Effector CD8-positive, alpha-beta T cell (primary cell): Measurements from ENCODE around the gene MOB1A.
"Not testable (repeated sequence)": the region's sequence is repeated elsewhere in the genome, so short reads cannot be mapped to it uniquely, and the experiment has no call there.

Experiments
- DNase-seq: peaks from one replicate; lab custom pipeline; 2025; lab: John Stamatoyannopoulos, UW
- total RNA-seq, 4 experiments: gene quantifications; one replicate each; lab custom pipeline; 2026; lab: John Stamatoyannopoulos, UW

Gene MOB1A
- 310 to 374 (median 343) reads per million in 4 experiments for total RNA-seq

DNA sequence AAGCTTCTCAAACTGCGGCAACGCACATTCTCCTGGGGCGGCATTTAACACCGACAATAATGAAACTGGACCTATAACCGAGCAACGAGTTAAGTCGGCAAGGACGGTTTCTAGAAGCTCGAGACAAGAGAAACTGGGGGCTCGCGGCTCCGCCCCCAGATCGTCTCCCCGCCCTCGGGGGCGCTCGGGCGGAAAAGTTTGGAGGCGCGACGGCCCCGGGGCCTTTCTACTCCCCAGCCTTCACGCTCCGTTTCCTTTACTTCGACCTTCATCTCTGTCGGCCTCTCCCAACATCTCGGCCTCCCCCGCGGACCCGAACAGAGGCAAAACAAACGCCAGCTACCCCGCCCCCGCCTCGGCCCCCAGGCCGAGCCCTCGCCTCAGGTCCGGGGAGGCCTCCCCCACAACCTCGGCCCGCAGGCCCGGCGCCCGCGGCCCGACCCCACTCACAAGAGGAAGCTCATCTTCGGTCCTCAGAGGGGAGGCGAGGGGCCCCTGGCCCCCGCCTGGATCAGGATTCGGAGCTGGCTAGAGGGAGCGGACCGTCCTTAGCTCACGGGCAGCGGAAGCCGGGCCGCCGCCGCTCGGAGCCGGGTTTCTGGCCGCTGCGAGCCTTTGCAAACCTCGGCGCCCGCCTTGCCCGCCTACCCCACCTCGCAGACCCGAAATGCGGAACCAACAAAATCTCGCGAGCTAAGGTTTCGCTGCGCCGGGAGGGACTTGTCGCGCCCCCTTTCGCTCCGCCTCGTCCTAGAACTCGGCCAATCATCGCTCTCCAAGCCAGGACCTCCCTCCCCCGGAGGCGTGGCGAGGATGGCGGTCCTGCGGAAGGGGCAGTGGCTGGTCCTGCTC lies at the start of gene MOB1A:
TSS of gene MOB1A (minus strand) at position 669 of the 852 bp plus-strand sequence. CDS start at position 464, 205 bp downstream.
- DNase-seq = peak; percentile 95

DNA sequence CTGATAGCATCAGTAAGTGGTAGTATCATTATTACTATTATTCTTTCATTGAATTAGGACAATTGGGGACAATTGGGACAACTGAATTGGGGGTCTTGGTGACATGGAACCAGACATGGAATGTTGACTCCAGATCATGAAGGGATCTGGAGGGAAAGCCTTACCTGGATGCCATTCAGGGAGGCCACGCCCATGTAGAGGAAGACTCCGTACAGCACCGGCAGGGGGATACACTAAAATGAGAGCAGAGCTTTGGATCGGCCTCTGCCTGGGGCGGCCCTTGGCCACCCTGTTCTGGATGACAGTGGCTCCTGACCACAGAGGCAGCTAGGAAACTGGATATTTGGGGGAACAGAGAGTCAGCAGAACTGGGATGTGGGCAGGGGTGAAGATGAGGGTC lies 49.0 kb upstream of the MOB1A start:
- no peak for DNase-seq

DNA sequence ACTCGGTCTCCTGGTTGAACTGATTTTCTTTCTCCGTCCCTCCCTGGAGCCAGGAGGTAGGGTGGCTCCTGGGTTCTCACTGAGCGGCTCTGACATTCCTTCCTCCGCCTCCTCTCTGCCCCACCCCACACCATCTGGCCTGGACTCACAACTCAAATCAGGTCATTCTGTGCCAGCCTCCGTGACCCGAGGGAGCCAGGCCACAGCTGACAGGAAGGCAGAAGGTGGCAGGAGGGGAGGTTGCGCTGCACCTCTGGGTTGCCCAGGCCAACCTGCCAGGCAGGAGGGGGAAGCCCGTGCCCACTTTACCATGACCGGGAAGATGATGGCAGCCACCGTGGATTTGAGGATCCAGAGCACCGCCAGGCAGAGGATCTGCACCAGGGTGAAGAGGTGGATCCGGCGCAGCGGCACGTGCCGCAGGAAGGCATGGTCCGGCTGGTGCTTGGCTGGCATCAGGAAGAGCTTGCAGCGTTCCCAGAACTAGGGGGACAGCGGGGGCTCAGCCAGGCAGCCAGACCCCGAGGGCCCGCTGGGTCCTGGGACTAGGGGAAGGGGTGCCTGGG lies 48.1 kb upstream of the MOB1A start:
- no peak for DNase-seq

DNA sequence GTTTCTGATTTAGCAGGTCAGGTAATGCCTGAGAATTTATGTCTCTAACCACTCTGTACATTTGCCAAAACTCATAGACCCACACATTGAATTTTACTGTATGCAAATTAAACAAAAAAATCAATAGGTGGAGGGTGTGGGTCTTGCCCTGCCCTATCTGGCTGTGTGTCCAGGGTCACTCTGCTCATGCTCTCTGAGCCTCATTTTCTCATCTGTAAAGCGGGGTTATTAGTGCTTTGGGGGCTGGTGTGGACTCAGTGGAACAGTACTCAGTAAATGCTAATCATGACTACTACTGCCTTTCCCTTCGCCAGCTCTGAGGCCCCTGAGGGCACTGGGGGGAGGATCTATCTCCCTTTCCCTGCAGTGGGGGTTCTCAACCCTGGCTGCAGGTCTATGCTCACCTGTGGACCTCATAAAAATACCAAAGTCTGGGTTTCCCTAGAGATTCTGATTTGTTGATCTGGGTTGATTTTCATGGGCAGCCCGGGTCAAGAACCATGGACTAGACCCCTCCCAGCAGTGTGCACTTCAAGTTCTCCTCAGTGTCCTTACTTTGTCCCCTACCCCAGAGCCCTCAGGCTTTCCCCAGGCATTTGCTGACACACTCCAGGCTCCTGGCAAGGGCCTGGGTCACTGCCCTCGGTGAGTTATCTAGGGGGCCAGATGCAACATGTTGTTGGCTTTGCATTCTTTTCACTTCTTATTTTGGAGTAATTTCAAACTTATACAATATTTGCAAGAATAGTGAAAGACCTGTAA lies 47.2 kb upstream of the MOB1A start:
- DNase-seq = no peak

DNA sequence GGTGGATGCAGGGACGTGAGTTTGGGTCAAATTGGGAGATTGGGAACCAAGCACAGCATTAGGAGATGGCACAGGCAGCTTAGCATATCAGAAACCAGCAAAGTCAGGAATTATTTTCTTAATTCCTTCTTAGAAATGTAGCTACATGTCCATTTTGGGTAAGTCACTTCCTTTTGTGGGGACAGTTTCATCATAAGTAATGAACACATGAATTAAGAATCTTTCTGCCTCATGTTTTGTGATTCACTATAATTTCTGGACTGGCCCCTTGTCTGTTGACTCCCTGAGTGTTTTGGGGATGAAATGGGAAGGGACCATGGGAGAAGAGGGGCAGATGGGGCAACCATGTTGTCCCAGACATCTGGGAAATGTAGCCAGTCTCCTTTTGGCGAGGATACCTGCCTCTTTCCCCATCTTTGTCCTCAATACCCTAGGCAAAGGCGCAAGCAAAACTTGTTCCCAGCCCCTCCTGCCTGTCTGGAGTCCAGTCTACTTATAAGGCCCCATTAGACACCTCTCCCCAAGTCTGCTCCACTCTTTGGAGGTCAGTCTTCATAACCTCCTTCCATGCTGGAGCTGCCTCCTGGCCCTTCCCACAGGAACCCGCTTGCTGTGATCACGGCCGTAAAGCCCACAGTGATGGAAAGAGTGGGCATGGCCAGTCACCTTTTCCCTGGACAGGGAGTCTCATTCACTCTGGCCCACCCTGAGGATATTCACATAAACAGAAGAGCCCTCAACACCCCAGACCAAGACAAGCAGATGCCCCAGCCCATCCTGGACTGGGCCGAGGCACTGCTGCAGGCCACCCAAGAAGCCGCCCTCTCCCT lies 45.5 kb upstream of the MOB1A start:
- no peak for DNase-seq

DNA sequence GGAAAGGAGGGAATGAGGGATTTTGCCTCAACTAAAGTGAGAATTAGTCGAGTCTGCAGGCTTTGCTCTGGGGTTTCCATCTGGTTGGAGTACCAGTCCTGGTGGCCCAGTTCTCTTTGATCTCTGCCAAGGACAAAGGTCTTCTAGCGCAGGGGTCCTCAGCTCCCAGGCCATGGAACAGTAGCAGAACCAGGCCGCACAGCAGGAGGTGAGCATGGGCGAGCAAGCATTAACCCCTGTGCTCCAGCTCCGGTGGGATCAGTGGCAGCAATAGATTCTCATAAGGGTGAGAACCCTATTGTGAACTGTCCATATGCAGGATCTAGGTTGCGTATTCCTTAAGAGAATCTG lies 43.6 kb upstream of the MOB1A start:
- DNase-seq = no peak

DNA sequence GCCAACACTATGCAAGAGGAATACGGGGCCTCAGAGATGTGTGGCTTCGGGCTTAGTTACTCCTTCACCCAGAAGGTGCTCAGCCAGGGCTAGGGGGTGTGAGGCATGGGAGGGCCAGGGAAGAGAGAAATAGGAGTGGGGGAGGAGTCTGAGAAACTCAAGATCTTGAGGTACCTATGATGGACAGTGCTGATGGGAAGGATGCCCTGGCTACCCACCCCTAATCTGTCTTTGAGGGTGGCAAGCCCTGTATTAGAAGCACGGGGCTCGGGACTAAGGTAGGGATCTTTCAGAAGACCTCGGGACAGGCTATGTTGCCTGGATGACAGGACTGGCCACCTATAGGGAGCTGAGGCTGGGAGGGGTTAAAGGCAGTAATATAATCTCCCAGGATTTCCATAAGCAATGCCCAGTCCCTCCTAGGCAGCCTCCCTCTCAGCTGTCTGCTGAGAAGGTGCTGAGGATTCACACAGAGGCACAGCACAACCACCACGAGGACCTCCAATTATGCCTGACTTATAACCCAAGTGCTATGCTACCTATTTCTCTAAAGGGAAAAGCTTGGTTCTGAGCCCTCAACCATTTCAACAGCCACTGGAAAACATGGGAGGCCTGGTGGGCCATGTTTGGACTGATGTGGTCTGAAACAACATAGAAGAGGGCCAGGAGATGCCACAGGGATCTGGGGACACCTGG lies 43.1 kb upstream of the MOB1A start:
- no peak for DNase-seq

DNA sequence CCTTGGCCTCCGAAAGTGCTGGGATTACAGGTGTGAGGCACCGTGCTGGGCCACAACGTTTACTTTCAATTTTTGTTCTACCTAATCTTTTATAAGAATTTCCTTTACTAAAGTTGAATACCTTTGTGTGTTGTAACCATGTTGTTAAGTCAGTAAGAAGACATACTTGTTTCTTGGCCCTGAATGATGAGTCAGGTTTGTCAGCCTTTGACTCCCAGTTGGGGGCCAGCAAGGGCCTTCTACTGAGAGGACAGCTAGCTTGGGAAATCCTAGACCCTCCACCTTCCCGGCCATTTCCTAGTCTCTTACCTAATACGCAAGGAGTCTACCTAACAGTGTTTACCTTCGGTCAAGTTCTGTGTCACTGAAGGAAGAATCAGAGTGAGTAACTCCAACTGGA lies 42.4 kb upstream of the MOB1A start:
- no peak for DNase-seq

DNA sequence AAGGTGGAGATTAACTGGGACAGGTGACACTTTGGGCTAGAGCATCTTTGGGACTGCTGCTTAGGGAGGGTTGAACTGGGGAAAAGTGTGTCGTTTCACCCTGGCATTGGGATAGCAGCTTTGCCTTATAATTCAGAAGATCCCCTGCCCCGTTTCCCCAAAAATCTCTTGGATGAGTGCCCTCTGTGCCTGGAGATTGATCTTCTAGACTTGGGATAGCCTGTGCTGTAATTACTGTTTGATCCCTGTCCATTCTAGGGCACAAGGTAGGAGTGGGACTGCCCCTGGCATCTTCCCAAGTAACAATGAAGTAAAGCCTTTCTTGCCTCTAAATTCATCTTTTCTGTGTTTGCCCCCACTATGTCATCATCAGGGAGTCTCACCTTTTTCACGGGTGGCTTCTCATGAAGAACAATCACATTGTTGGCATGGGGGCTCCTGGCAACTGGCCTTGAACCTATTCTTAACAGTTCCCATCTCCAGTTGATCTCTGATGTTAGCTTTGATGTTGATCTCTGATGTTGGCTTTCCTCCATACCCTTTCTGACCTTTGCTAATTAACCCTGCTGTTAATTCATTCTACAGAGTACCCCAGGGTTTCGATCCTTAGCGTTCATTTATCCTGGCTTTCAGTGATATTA lies 41.3 kb upstream of the MOB1A start:
- no peak for DNase-seq

DNA sequence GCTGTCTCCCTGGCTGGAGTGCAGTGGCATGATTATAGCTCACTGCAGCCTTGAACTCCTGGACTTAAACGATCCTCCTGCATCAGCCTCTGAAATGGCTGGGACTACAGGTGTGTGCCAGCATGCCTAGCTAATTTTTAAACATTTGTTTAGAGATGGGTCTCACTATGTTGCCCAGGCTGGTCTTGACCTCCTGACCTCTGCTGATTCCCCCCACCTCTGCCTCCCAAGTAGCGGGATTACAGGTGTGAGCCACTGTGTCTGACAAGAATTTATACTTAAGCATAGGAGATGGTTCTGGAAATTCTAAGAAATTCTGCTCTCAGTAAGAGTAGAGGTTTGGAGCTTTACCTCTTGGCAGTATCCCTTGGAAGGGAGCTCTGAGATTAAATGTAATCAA lies 38.0 kb upstream of the MOB1A start:
- no peak for DNase-seq

DNA sequence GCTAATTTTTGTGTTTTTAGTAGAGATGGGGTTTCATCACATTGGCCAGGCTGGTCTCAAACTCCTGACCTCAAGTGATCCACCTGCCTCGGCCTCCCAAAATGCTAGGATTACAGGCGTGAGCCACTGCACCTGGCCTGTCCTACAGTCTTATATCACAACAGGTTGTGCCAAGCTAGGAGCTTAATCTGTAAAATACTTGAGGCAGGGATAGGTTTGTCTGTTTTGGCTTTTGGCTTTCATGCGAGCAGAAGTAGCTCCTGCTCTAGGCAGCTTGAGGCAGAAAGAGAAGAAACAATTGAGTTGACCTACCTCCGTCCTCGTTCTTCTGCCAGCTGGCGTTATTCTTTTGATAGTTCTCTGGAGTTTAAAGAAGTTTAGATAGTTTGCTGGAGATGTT lies 37.1 kb upstream of the MOB1A start:
- DNase-seq = not testable (repeated sequence)

DNA sequence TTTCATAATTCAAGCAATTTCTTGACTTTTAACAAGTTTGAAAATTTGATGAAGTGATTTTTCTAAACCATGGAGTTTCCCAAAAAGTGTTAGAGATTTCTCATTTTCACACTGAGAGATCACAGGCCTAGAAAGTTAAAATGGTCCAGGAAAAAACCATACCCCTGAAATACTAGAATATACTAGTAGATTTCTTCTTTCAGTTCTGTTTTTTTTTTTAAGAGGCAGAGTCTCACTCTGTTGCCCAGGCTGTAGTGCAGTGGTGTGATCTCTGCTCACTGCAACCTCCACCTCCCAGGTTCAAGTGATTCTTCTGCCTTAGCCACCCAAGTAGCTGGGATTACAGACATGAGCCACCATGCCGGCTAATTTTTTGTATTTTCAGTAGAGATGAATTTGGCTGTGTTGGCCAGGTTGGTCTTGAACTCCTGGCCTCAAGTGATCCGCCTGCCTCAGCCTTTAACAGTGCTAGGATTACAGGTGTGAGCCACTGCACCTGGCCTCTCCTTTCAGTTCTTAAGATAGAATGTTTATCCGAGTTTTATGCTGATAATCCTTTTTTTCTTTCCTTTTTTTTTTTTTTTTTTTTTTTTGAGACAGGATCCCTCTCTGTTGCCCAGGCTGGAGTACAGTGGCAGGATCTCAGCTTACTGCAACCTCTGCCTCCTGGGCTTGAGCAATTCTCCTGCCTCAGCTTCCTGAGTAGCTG lies 34.2 kb upstream of the MOB1A start:
- DNase-seq = no peak

DNA sequence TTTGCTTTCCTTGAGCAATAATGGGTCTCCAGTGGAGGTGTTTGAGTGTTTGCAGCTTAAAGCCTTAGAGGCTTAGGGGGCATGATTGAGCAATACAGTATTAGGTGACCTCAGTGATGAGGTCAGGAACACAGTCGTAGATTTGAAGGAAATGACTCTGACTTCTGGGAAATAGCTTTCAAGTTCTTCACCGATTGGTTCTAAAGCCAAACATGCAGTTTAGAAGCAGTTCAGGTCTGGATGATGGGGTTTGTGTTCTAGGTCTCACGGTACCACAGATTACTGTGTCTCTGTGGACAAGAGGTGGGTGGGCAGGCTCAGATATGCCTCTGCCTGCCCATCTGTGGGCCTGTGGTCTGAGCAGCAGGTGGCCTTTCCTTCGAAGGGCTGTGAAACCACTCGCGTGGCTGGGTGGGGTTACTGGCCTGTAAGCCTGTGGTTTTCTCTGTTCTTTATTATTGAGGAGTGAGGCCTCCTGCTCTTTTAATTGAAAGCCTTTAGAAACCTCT lies 27.6 kb upstream of the MOB1A start:
- DNase-seq = no peak

DNA sequence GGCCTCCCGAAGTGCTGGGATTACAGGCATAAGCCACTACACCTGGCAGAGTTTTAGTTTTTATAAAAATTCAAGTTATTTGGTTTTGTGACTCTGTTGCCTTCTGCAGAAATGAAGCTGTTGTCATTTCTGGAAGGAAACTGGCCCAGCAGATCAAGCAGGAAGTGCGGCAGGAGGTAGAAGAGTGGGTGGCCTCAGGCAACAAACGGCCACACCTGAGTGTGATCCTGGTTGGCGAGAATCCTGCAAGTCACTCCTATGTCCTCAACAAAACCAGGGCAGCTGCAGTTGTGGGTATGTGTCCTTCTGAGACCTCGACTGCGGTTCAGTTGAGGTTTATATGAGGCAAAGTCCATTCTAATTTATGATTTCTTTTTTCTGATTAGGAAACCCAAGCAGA lies 26.9 kb upstream of the MOB1A start:
- no peak for DNase-seq

DNA sequence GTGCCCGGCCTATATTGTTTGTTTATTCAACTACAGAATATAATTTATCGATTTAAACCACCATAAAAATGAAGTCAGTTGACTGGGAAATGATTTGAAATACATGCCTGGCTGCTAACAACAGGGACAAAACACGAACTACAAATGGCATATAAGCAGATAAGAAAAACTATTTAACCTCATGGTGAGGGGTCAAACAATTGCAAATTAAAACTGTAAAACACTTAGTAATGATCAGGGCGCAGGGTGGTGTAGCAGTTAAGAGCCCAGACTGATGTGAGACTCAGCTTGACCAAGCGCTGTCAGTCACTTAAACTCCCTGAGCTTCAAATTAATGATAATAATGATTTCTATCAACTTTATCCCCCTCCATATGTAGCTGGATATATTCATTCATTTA lies 26.4 kb upstream of the MOB1A start:
- no peak for DNase-seq

DNA sequence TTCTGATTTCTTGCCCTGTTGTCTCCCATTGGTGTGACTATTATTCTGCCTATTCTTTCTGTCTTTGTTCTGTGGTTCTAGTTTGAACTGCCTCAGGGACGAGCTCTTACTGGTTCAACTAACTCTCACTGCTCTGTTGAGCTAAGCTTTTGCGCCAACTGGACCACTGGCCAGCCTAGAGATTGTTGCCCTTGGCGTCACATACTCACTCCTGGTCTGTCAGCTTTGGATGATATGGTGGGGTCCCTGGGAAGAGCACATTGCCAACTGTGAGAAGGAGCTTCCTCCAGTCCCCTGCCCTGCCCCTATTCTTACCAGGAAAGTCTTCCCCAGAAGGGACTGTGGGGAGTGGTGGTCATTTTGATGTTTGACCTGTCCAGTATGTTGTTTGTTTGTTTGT lies 25.8 kb upstream of the MOB1A start:
- no peak for DNase-seq

DNA sequence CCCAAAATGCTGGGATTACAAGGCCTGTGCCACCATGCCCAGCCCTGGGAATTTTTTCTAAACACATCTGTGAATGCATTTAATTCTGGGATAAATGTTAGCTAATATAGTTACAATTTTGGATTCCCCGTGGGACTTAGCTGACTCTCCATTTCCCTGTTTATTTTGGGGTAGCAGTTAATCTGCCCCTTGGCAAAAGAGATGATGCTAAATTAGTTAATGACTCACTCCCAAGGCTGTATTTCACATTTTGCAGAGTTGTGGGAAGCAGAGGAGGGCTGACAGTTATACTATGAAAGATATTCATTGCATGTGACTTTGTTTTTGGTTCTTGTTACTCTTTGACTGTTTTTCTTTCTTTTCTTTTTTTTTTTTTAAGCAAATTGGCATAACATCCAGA lies 22.9 kb upstream of the MOB1A start:
- DNase-seq = no peak

DNA sequence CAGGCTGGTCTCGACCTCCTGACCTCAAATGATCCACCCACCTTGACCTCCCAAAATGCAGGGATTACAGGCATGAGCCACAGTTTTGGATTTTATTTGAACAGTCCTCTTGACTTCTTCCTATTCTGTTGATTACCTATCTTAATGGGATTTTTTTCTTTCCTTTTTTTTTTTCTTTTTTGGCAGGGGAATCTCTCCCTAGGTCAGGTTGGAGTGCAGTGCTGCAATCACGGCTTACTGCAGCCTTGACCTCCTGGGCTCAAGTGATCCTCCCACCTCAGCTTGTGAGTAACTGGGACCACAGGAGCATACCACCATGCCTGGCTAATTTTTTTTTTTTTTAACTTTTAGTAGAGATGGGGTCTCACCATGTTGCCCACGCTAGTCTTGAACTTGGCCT lies 22.5 kb upstream of the MOB1A start:
- DNase-seq = no peak

DNA sequence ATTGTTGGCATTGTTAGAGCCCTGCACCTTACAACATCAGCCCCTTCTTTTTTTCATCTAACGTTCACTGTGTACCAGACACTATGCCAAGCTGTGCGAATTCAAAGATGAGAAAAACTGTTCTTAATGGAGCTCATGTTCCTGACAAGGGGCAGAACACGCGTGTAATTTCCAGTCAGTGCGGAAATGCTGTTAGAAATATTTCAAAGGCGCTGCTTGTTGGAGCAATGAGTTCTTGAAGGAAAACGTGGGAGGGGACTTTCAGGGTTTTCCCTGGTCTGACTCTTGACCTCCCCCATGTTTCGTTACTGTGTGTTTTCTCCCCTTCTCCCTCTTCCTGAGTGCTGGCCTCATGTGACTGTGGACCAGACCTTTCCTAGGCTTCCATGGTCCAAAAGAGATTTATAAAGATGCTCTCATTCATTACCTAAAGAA lies 21.2 kb upstream of the MOB1A start:
- DNase-seq = no peak

DNA sequence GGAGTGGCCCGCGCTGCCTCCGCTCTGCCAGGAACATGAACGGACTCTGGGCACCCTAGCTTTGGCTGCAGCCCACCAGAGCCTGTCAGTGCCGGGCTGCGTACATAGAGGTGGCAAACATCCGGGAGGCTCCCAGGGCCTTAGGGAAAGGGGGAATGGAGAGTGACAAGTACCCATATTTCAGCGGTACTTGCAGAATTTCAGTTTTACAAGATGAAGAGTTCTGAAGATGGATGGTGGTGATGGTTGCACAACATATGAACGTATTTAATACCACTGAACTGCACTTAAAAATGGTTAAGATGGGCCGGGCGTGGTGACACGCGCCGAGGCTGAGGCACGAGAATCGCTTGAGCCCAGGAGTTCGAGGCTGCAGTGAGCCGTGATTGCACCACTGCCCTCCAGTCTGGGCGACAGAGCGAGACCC lies 20.6 kb upstream of the MOB1A start:
- DNase-seq = no peak
